Cardiac fibroblast (primary cell): ENCODE results near the gene ZNF345.

ENCODE experiments used
- DNase-seq, 2 donors: peaks; one replicate each; pipeline versions ENCODE4 v3.0.0 to v3.0.0-alpha.2; 2010; ENCODE audit warnings: low read depth in 2 of 2
- H3K4me3 ChIP-seq, 2 donors: replicated peaks in 1 of 2; 1 replicate in 1 of 2; 2 replicates in 1 of 2; pipeline ENCODE4 v1.5.1; 2011; ENCODE audit warnings: low read depth in 2 of 2, low read length in 2 of 2, mild to moderate bottlenecking in 2 of 2, moderate library complexity in 1 of 2
- CTCF ChIP-seq: IDR thresholded peaks from one replicate; pipeline ENCODE4 v1.5.1; 2011; ENCODE audit warnings: low read depth, mild to moderate bottlenecking, low read length, inconsistent platforms

ZNF345 gene

GRCh38 chr19:36850559-36851442 is at the start of gene ZNF345:
TSS of gene ZNF345 (plus strand) at chr19:36850876. CDS start at chr19:36876831, 25,955 bp downstream.
- TF ChIP-seq CTCF = no peak
- DNase-seq = peak; percentile 96 to 97
- H3K4me3 ChIP-seq = peak within 1 kb of the TSS; percentile 78 to 84

GRCh38 chr19:36805364-36805763 is 45.3 kb upstream of the ZNF345 start:
- no peak for TF ChIP-seq CTCF
- no peak overlapping the region for H3K4me3 ChIP-seq
- no peak for DNase-seq

- no peak for DNase-seq
- no peak for TF ChIP-seq CTCF
- H3K4me3 ChIP-seq = no peak overlapping the region
Observed at GRCh38 chr19:36807029-36807428, 43.6 kb upstream of the ZNF345 start.

GRCh38 chr19:36819130-36819630 is 31.5 kb upstream of the ZNF345 start:
- no peak overlapping the region for H3K4me3 ChIP-seq
- peak; percentile 1 to 13 for DNase-seq
- no peak for TF ChIP-seq CTCF

GRCh38 chr19:36821758-36822157 is 28.9 kb upstream of the ZNF345 start:
- no peak for TF ChIP-seq CTCF
- H3K4me3 ChIP-seq = no peak overlapping the region
- no peak for DNase-seq

- TF ChIP-seq CTCF = no peak
- H3K4me3 ChIP-seq = no peak overlapping the region
Observed at GRCh38 chr19:36833430-36833829, 17.2 kb upstream of the ZNF345 start.

More at GRCh38 chr19:36833430-36833829, 17.2 kb upstream of the ZNF345 start:
- no peak for DNase-seq
